CD4-positive, alpha-beta memory T cell (primary cell): ENCODE measurements around the gene FUCA2. TPM values are rescaled to one million over a fixed set of nuclear protein-coding genes. Genes with fewer than 3 reads are reported as not detected.
A peak's percentile ranks its signal among the peaks of the same experiment; 100 is the strongest.

Experiments
- CTCF ChIA-PET: fragments of 350-600 bp; sonication (Branson Sonifier 250); formaldehyde crosslinking; loops from one replicate; lab custom pipeline; 2021; ENCODE audit warnings: inconsistent platforms; ENCODE audit not compliant: partially characterized antibody; lab: Charles Lee
- POLR2A ChIA-PET: fragments of 350-600 bp; sonication (Branson Sonifier 250); formaldehyde crosslinking; loops from one replicate; lab custom pipeline; 2021; ENCODE audit not compliant: partially characterized antibody; lab: Charles Lee
- DNase-seq, 5 donors: peaks; one replicate each; pipeline versions ENCODE4 v3.0.0 to v3.0.0-alpha.2; 2020 to 2022; ENCODE audit warnings: mixed read lengths in 1 of 5
- H3K27ac ChIP-seq: one replicate; pipeline ENCODE4 v1.7.0; 2013; ENCODE audit warnings: low read depth, low read length
- H3K27me3 ChIP-seq: 2 replicates; pipeline ENCODE4 v1.7.0; 2013; ENCODE audit warnings: mild to moderate bottlenecking, low read length, moderate library complexity; ENCODE audit not compliant: insufficient read depth
- H3K36me3 ChIP-seq: 2 replicates; pipeline ENCODE4 v1.7.0; 2013; ENCODE audit warnings: mild to moderate bottlenecking, low read length, moderate library complexity; ENCODE audit not compliant: insufficient read depth
- H3K4me1 ChIP-seq: 2 replicates; pipeline ENCODE4 v1.7.0; 2013; ENCODE audit warnings: mild to moderate bottlenecking, low read length, moderate library complexity; ENCODE audit not compliant: insufficient read depth
- H3K4me3 ChIP-seq, 2 donors: one replicate each; pipeline ENCODE4 v1.7.0; 2013; ENCODE audit warnings: low read length in 2 of 2, mild to moderate bottlenecking in 1 of 2
- H3K9me3 ChIP-seq, 2 donors: one replicate each; pipeline ENCODE4 v1.7.0; 2013; ENCODE audit warnings: low read length in 2 of 2, control low read depth in 1 of 2; ENCODE audit not compliant: control insufficient read depth in 1 of 2
- H3K27ac Mint-ChIP-seq, 7 donors: one replicate each; pipeline ENCODE4 v1.8.0; 2020 to 2021; ENCODE audit warnings: mixed read lengths in 7 of 7, mild to moderate bottlenecking in 6 of 7, inconsistent platforms in 3 of 7, moderate library complexity in 3 of 7
- H3K27me3 Mint-ChIP-seq, 2 donors: one replicate each; pipeline ENCODE4 v1.8.0; 2020 to 2021; ENCODE audit warnings: mixed read lengths in 2 of 2
- H3K36me3 Mint-ChIP-seq, 2 donors: one replicate each; pipeline ENCODE4 v1.8.0; 2020 to 2021; ENCODE audit warnings: mixed read lengths in 2 of 2, inconsistent platforms in 1 of 2, mild to moderate bottlenecking in 1 of 2
- H3K4me1 Mint-ChIP-seq, 4 donors: one replicate each; pipeline ENCODE4 v1.8.0; 2020 to 2021; ENCODE audit warnings: mixed read lengths in 4 of 4, mild to moderate bottlenecking in 1 of 4
- H3K4me3 Mint-ChIP-seq, 8 donors: one replicate each; pipeline ENCODE4 v1.8.0; 2020 to 2021; ENCODE audit warnings: mixed read lengths in 8 of 8, mild to moderate bottlenecking in 7 of 8, moderate library complexity in 6 of 8, inconsistent platforms in 3 of 8
- H3K9me3 Mint-ChIP-seq, 8 donors: one replicate each; pipeline ENCODE4 v1.8.0; 2020 to 2021; ENCODE audit warnings: mixed read lengths in 8 of 8, mild to moderate bottlenecking in 5 of 8, inconsistent platforms in 3 of 8, moderate library complexity in 1 of 8
- intact Hi-C: fragments of 100-400 bp; cut with micrococcal nuclease; formaldehyde crosslinking; loops from one replicate; pipeline ENCODE4 v1.15.1; 2023
- polyA plus RNA-seq, 2 donors: library from polyadenylated mRNA; unstranded; fragments of 300-500 nt; fragmentation: Illumina TruSeq; gene quantifications; one replicate each; pipeline ENCODE4 v1.2.3, GENCODE V29; 2021
- total RNA-seq, 2 experiments: library from RNA; stranded (reverse); gene quantifications; one replicate each; pipeline ENCODE4 v1.2.3, GENCODE V29; 2021

Gene FUCA2
- total and polyA plus RNA-seq, 4 experiments from 2014 or later: 10.6 to 26.3 (median 11.8) TPM

DNA sequence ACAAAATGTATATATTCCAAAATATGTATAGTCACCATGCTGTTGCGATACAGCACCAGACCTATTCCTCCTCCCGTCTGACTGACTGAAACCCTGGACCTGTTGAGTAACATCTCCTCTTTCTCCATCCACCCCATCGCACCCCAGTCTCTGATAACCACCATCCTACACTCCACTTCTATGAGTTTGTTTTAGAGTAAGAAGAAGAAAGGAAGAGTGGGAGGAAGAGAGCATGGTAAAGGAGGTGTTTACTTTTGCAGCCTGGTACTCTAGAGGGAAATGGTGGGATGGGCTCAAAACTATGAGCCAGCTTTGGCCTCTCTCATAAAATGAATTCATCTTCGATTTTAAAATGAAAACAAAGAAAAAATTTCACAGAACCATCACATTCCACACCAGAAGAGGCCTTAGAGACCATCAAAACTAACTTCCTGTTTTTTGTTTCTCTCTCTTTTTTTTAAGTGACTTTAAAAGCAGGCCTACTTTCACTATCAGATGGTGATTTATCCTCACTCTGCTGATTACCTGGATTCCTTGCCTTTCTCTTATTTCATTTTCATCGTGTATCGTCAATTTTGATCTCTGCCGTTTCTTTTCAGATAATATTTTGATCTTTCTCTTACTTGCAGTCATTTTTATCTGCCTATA is 16.8 kb upstream of the FUCA2 start:
- intact Hi-C loops: loop anchor here (1.0 kb wide), 1 partner anchor 9 kb away; no protein-coding TSS in a partner anchor
- peaks cover 11 to 15% (median 13%) of the 10 kb centered on the region in 4 donors for H3K4me1 Mint-ChIP-seq

DNA sequence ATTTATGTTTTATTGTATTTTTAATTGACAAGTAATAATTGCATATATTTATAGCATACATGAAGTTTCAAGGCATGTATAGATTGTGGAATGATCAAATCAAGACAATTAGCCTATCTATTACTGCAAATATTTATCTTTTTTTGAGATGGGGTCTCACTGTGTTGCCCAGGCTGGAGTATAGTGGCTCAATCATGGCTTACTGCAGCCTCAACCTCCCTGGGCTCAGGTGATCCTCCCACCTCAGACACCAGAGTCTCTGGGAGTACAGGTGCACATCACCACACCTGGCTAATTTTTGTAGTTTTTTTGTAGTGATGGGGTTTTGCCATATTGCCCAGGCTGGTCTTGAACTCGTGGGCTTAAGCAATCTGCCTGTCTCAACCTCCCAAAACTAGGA is 16.2 kb upstream of the FUCA2 start:
- Histone ChIP-seq H3K27ac (no peak overlapping the region), H3K4me3 (no peak overlapping the region), H3K9me3 (no peaks in the 10 kb centered on the region), H3K27me3 (no peaks in the 10 kb centered on the region), H3K4me1 (peaks cover 26% of the 10 kb centered on the region), H3K36me3 (no peaks in the 10 kb centered on the region)
- Mint-ChIP-seq H3K4me3 (no peak overlapping the region), H3K27me3 (no peaks in the 10 kb centered on the region), H3K36me3 (peaks cover 0 to 3% of the 10 kb centered on the region in 2 donors), H3K27ac (peak overlapping the region in 3 of 7 donors; percentile 76 to 97 (median 92)), H3K4me1 (peaks cover 11 to 15% (median 13%) of the 10 kb centered on the region in 4 donors), H3K9me3 (peaks cover 0 to 2% (median 0%) of the 10 kb centered on the region in 8 donors)
- intact Hi-C loops: loop anchor here (1.0 kb wide), 1 partner anchor 10 kb away; no protein-coding TSS in a partner anchor
- ChIA-PET CTCF (interaction anchor here (1.3 to 2.7 kb wide), 3 partner anchors 14 to 16 kb away, joined by 3 to 9 read pairs (median 7); partner anchors contain the start of gene FUCA2), POLR2A (interaction anchor here (1.9 kb wide), 1 partner anchor 10 kb away, joined by 13 read pairs; no protein-coding TSS in a partner anchor)
- DNase-seq: no peak

More for the DNA sequence above, 16.8 kb upstream of the FUCA2 start:
- Mint-ChIP-seq H3K4me3 (peak overlapping the region; percentile 42 to 75 (median 66)), H3K9me3 (peaks cover 0 to 2% (median 0%) of the 10 kb centered on the region in 8 donors), H3K27ac (peak overlapping the region; percentile 76 to 97 (median 95)), H3K27me3 (no peaks in the 10 kb centered on the region), H3K36me3 (peaks cover 0 to 3% of the 10 kb centered on the region in 2 donors)
- ChIA-PET CTCF (interaction anchor here (0.6 to 2.7 kb wide), 6 partner anchors 13 to 47 kb away, joined by 3 to 9 read pairs (median 4); partner anchors contain the start of gene FUCA2), POLR2A (interaction anchor here (0.9 to 1.9 kb wide), 4 partner anchors 10 to 28 kb away, joined by 3 to 13 read pairs (median 4); partner anchors contain the start of gene FUCA2)
- peak overlapping the region; percentile 55 for H3K27ac ChIP-seq
- DNase-seq: peak in 2 of 5 donors; percentile 32 to 33
- H3K27me3 ChIP-seq: no peaks in the 10 kb centered on the region
- no peak overlapping the region for H3K4me3 ChIP-seq
- peaks cover 26% of the 10 kb centered on the region for H3K4me1 ChIP-seq
- H3K36me3 ChIP-seq: no peaks in the 10 kb centered on the region
- H3K9me3 ChIP-seq: no peaks in the 10 kb centered on the region

DNA sequence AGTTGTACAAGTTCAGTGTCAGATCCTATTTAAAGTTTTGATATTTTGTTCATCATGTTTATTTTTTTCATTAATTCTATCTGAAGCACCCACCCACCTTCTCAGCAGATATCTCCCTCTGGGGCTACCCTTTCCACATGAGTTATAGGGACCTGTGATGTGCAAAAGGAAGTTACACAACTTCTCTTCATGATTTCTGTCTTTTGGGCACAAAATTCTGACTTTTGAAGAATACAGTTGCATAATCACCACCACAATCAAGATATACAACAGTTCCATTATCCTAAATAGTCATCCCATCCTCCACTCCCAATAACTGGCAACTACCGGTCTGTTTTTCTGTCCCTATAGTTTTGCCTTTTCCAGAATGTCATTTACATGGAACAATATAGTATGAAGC is 13.8 kb upstream of the FUCA2 start:
- Histone ChIP-seq H3K4me1 (peaks cover 16% of the 10 kb centered on the region), H3K27me3 (no peaks in the 10 kb centered on the region), H3K36me3 (no peaks in the 10 kb centered on the region), H3K9me3 (no peaks in the 10 kb centered on the region), H3K27ac (no peak overlapping the region), H3K4me3 (no peak overlapping the region)
- H3K27ac Mint-ChIP-seq: no peak overlapping the region
- no peak for DNase-seq
- peaks cover 0 to 2% (median 0%) of the 10 kb centered on the region in 8 donors for H3K9me3 Mint-ChIP-seq
- peaks cover 0 to 3% of the 10 kb centered on the region in 2 donors for H3K36me3 Mint-ChIP-seq
- ChIA-PET POLR2A (no interaction called here), CTCF (interaction anchor here (1.6 kb wide), 1 partner anchor 9 kb away, joined by 4 read pairs; no protein-coding TSS in a partner anchor)
- no peaks in the 10 kb centered on the region for H3K27me3 Mint-ChIP-seq
- peaks cover 13 to 19% (median 16%) of the 10 kb centered on the region in 4 donors for H3K4me1 Mint-ChIP-seq
- intact Hi-C loops: no loop called here
- H3K4me3 Mint-ChIP-seq: no peak overlapping the region

DNA sequence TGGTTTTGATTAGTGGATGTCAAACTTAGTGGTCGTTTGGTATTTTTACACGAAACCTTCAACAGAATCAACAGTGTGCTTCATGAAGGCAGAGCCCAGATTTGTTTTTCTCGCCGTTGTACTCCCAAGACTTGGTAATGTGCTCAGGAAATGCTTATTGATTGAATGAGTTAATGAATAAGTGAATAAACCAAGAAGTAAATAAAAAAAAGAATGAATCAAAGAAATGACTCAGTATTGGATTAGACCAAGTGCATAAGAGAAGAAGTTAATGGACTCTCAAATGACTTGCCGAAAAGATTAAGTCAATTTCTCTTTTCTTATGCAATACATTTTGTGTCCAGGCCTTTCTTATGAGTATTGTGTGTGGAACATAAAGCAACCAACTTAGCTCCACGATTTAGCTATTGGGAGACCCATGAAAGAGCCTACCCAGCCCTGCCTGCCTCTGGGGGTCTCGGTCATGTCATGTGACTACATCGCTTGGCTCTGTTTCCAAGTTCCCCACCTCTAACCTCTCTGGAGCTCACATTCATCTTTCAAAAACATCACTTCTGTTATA is 10.6 kb upstream of the FUCA2 start:
- H3K36me3 Mint-ChIP-seq: peaks cover 0 to 8% of the 10 kb centered on the region in 2 donors
- intact Hi-C loops: no loop called here
- peaks cover 0 to 2% (median 0%) of the 10 kb centered on the region in 8 donors for H3K9me3 Mint-ChIP-seq
- no peak overlapping the region for H3K4me3 Mint-ChIP-seq
- no peaks in the 10 kb centered on the region for H3K4me1 ChIP-seq
- ChIA-PET CTCF (interaction anchor here (3.1 kb wide), 1 partner anchor 9 kb away, joined by 16 read pairs; no protein-coding TSS in a partner anchor), POLR2A (interaction anchor here (0.8 to 1.4 kb wide), 2 partner anchors 14 kb away, joined by 3 to 4 read pairs; no protein-coding TSS in a partner anchor)
- H3K4me1 Mint-ChIP-seq: peaks cover 0 to 7% (median 5%) of the 10 kb centered on the region in 4 donors
- H3K4me3 ChIP-seq: no peak overlapping the region
- no peaks in the 10 kb centered on the region for H3K27me3 ChIP-seq
- peak overlapping the region in 1 of 7 donors; percentile 90 for H3K27ac Mint-ChIP-seq
- H3K9me3 ChIP-seq: no peaks in the 10 kb centered on the region
- no peak for DNase-seq
- H3K36me3 ChIP-seq: no peaks in the 10 kb centered on the region
- no peaks in the 10 kb centered on the region for H3K27me3 Mint-ChIP-seq
- no peak overlapping the region for H3K27ac ChIP-seq

DNA sequence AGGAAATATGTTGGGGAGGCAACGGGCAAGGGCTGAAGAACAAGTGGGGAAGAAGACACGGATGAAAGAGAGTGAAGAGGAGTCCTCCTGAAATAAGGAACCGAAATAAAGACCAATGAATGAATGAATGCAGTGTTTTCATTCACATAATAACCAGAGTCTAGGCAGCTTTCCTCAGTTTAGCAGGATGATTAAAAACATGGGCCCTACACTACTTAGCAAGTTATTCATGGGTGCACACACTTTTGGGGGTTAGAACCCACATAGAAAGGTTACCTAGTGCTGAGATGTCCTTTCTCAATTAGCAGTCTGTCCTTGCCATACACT is 5.9 kb upstream of the FUCA2 start:
- H3K4me1 ChIP-seq: peaks cover 6% of the 10 kb centered on the region
- Mint-ChIP-seq H3K27me3 (no peaks in the 10 kb centered on the region), H3K4me3 (no peak overlapping the region), H3K27ac (no peak overlapping the region), H3K36me3 (peaks cover 0 to 5% of the 10 kb centered on the region in 2 donors), H3K9me3 (peaks cover 0 to 2% (median 0%) of the 10 kb centered on the region in 8 donors), H3K4me1 (peaks cover 13 to 23% (median 16%) of the 10 kb centered on the region in 4 donors)
- no peak overlapping the region for H3K27ac ChIP-seq
- H3K9me3 ChIP-seq: no peaks in the 10 kb centered on the region
- no peaks in the 10 kb centered on the region for H3K27me3 ChIP-seq
- DNase-seq: no peak
- CTCF ChIA-PET: no interaction called here
- intact Hi-C loops: no loop called here
- POLR2A ChIA-PET: no interaction called here
- H3K36me3 ChIP-seq: no peaks in the 10 kb centered on the region
- no peak overlapping the region for H3K4me3 ChIP-seq

DNA sequence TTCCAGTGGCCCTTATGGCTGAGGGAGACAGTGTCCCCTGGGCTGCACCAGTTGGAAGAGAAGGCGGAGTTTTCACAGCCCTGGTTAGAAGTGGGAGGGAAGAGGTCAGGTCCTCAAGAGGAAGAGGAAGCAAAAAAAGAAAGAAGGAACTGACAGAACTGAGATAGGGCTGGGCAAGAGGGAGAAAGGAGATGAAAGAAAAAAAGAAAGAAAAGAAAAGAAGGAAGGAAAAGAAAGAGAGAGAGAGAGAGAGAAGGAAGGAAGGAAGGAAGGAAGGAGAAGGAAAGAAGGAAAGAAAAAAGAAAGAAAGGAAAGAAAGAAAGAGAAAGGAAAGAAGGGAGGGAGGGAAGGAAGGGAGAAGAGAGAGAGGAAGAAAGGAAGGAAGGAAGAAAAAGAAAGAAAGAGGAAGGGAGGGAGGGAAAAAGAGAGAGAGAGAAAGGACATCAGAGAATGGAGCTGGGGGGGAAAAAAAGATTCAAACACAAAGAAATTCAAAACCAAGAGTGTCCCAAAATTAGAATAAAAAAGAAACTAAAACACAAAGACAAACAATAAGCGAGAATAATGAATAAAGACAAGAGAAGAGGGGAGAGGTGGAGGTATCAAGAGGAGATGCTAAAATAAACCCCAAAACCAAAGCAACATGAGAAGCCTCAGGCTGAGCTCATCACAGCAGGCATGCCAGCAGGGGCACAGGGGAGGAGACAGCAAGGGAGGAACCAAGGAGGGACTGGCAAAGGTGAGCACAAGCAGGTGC is 5.3 kb upstream of the FUCA2 start:
- Mint-ChIP-seq H3K4me3 (no peak overlapping the region), H3K9me3 (peaks cover 0 to 2% (median 0%) of the 10 kb centered on the region in 8 donors), H3K27me3 (no peaks in the 10 kb centered on the region), H3K4me1 (peaks cover 15 to 27% (median 18%) of the 10 kb centered on the region in 4 donors), H3K27ac (peak overlapping the region in 2 of 7 donors; percentile 4 to 64), H3K36me3 (peaks cover 0 to 5% of the 10 kb centered on the region in 2 donors)
- Histone ChIP-seq H3K36me3 (no peaks in the 10 kb centered on the region), H3K27me3 (no peaks in the 10 kb centered on the region), H3K4me3 (no peak overlapping the region), H3K9me3 (no peaks in the 10 kb centered on the region), H3K27ac (no peak overlapping the region), H3K4me1 (peaks cover 11% of the 10 kb centered on the region)
- no peak for DNase-seq
- POLR2A ChIA-PET: no interaction called here
- CTCF ChIA-PET: no interaction called here
- intact Hi-C loops: no loop called here
